DND-41 (cell line): ENCODE measurements around the gene MDC1.

Experiments used
- CTCF ChIP-seq: IDR thresholded peaks from 2 replicates; pipeline ENCODE4 v1.5.1; 2012; ENCODE audit warnings: borderline replicate concordance, low read length, moderate library complexity, mild to moderate bottlenecking; ENCODE audit not compliant: poor library complexity, severe bottlenecking; ENCODE audit errors: extremely low read depth
- EZH2 ChIP-seq: IDR thresholded peaks from 3 replicates; pipeline ENCODE4 v1.6.1; 2012; ENCODE audit warnings: borderline replicate concordance, low read depth, mild to moderate bottlenecking, moderate library complexity, low read length, inconsistent platforms; ENCODE audit not compliant: severe bottlenecking

GRCh38 chr6:30747300-30747687, 30.2 kb upstream of the MDC1 start:
- TF ChIP-seq CTCF: no peak
- TF ChIP-seq EZH2: no peak
